Measurements from ENCODE around the gene AKR1E2. TPM values are rescaled to one million over a fixed set of nuclear protein-coding genes. Genes with fewer than 3 reads are reported as not detected.

AKR1E2 gene
- total and polyA plus RNA-seq, 2 experiments from 2014 or later = 5.2 to 16.0 TPM

- no peak overlapping the region for H3K9ac ChIP-seq
- in situ Hi-C loops (cut with MboI) = no loop called here
- 0 out of 2 replicates have a peak, but pooled peaks cover 4% of the 10 kb centered on the region for H3F3A ChIP-seq (ENCODE audit: insufficient read depth)
- DNase-seq = peak; percentile 34
- WGBS, 2 experiments (ENCODE audit: low coverage in 1 of 2, low lambda C conversion rate in 2 of 2, missing lambda C conversion rate in 2 of 2) = 42 to 44% methylated on average over 3 of the region's 3 CpGs
- no peaks in the 10 kb centered on the region for H3K36me3 ChIP-seq (ENCODE audit: low read depth)
- H3K9me2 ChIP-seq (ENCODE audit: insufficient read depth) = no peaks in the 10 kb centered on the region
- no peaks in the 10 kb centered on the region for H3K27me3 ChIP-seq (replicated peaks; ENCODE audit: insufficient read depth)
- no peaks in the 10 kb centered on the region for H3K9me3 ChIP-seq (ENCODE audit: low read depth)
- H3K4me2 ChIP-seq (ENCODE audit: unreplicated experiment) = no peak overlapping the region
- no peaks in the 10 kb centered on the region for H3K79me2 ChIP-seq (ENCODE audit: insufficient read depth)
- TF ChIP-seq EZH2phosphoT487 (IDR thresholded peaks at IDR 0.05; ENCODE audit: insufficient read depth, low read depth) (no peak), EZH2 (IDR thresholded peaks at IDR 0.05; ENCODE audit: insufficient read depth, poor library complexity, severe bottlenecking) (no peak)
- H3K4me1 ChIP-seq (ENCODE audit: insufficient read depth) = peaks cover 7% of the 10 kb centered on the region; the same call in 1 of the 2 replicates
- H3K27ac ChIP-seq = no peak overlapping the region
- peak overlapping the region; percentile 42; the same call in 1 of the 2 replicates for H2AFZ ChIP-seq
- no peak overlapping the region for H3K4me3 ChIP-seq
- H4K20me1 ChIP-seq (ENCODE audit: insufficient read depth) = no peaks in the 10 kb centered on the region
Observed at GRCh38 chr10:4790045-4790444, 36.0 kb upstream of the AKR1E2 start.

DNA sequence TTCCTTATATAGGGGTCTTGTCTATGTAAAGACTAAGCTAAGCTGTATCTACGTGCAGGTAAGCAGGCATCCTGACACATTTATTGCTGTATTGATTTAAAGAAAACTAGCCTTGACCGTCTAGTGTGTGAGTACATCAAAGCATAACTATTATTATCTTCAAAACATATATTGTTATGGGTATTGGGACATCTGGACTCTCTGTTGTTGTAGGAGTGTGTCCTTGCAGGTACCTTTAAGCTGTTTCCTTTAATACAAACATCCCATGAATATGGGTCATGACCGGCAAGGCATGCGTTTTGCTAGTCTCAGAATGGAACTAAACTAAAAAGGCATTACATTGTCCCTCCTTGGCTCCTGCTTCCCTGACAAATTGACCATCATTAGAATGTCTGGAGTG lies 35.1 kb upstream of the AKR1E2 start:
- 0 out of 2 replicates have a peak, but pooled peaks cover 4% of the 10 kb centered on the region for H3F3A ChIP-seq (ENCODE audit: insufficient read depth)
- no peak overlapping the region for H3K9ac ChIP-seq
- no peak overlapping the region for H3K27ac ChIP-seq
- no peaks in the 10 kb centered on the region for H4K20me1 ChIP-seq (ENCODE audit: insufficient read depth)
- no peak for DNase-seq
- no peaks in the 10 kb centered on the region for H3K9me3 ChIP-seq (ENCODE audit: low read depth)
- WGBS, 2 experiments (ENCODE audit: low coverage in 1 of 2, low lambda C conversion rate in 2 of 2, missing lambda C conversion rate in 2 of 2) = 93 to 94% methylated on average over 4 of the region's 4 CpGs
- in situ Hi-C loops (cut with MboI) = no loop called here
- TF ChIP-seq EZH2 (IDR thresholded peaks at IDR 0.05; ENCODE audit: insufficient read depth, poor library complexity, severe bottlenecking) (no peak), EZH2phosphoT487 (IDR thresholded peaks at IDR 0.05; ENCODE audit: insufficient read depth, low read depth) (no peak)
- H3K27me3 ChIP-seq (replicated peaks; ENCODE audit: insufficient read depth) = no peaks in the 10 kb centered on the region
- peaks cover 7% of the 10 kb centered on the region; the same call in 1 of the 2 replicates for H3K4me1 ChIP-seq (ENCODE audit: insufficient read depth)
- no peaks in the 10 kb centered on the region for H3K79me2 ChIP-seq (ENCODE audit: insufficient read depth)
- H3K36me3 ChIP-seq (ENCODE audit: low read depth) = no peaks in the 10 kb centered on the region
- H2AFZ ChIP-seq = no peak overlapping the region
- H3K9me2 ChIP-seq (ENCODE audit: insufficient read depth) = no peaks in the 10 kb centered on the region
- H3K4me2 ChIP-seq (ENCODE audit: unreplicated experiment) = no peak overlapping the region
- H3K4me3 ChIP-seq = no peak overlapping the region

DNA sequence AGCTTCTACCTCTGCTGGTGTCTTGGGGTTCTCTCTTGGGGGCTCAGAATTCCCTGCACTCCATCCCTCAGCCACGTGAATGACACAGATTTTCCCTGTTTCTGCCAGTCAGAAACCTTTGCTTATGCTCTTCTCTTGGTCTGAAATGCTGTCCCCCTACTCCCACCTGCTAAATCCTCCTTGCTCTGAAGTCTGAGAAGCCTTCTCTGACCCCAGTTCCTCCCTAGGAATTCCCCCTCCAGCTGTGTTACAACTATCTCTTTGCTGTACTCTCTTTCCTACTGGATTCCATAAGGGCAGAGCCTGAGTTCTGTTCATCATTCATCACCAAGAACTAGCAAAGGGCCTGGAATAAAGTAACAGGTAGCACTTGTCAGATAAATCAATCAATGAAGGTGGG lies 33.6 kb upstream of the AKR1E2 start:
- no peaks in the 10 kb centered on the region for H3K27me3 ChIP-seq (replicated peaks; ENCODE audit: insufficient read depth)
- no peaks in the 10 kb centered on the region for H3K36me3 ChIP-seq (ENCODE audit: low read depth)
- H3F3A ChIP-seq (ENCODE audit: insufficient read depth) = 0 out of 2 replicates have a peak, but pooled peaks cover 4% of the 10 kb centered on the region
- DNase-seq = no peak
- 45 to 56% methylated on average over 1 of the region's 1 CpG for WGBS, 2 experiments (ENCODE audit: low coverage in 1 of 2, low lambda C conversion rate in 2 of 2, missing lambda C conversion rate in 2 of 2)
- H2AFZ ChIP-seq = peak overlapping the region; percentile 49
- no peaks in the 10 kb centered on the region for H3K79me2 ChIP-seq (ENCODE audit: insufficient read depth)
- H3K4me1 ChIP-seq (ENCODE audit: insufficient read depth) = peaks cover 7% of the 10 kb centered on the region; the same call in 1 of the 2 replicates
- no peak overlapping the region for H3K4me2 ChIP-seq (ENCODE audit: unreplicated experiment)
- in situ Hi-C loops (cut with MboI) = no loop called here
- no peaks in the 10 kb centered on the region for H3K9me2 ChIP-seq (ENCODE audit: insufficient read depth)
- no peak overlapping the region for H3K4me3 ChIP-seq
- H3K27ac ChIP-seq = no peak overlapping the region
- H3K9ac ChIP-seq = no peak overlapping the region
- H3K9me3 ChIP-seq (ENCODE audit: low read depth) = no peaks in the 10 kb centered on the region
- H4K20me1 ChIP-seq (ENCODE audit: insufficient read depth) = no peaks in the 10 kb centered on the region
- TF ChIP-seq EZH2phosphoT487 (IDR thresholded peaks at IDR 0.05; ENCODE audit: insufficient read depth, low read depth) = no peak
- TF ChIP-seq EZH2 (IDR thresholded peaks at IDR 0.05; ENCODE audit: insufficient read depth, poor library complexity, severe bottlenecking) = no peak

DNA sequence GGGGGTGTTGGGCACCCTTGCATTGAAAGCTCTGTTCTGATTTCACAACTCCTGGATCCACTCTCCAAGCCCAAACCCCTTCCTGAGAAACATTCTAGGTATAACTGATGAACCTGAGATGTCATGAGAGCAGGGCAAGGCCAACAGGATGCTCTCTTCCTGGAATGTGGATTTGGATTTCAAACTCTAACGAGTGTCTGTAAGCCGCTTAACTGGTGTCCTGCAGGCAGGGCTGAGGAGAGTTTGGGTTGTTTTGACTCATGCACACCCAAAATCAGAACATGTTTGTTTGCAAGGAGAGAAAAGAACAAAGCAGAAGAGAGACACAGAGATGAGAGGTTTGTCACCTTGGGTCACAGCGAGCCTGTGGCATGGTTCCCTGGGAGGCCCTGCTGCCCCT lies 24.6 kb upstream of the AKR1E2 start:
- in situ Hi-C loops (cut with MboI) = no loop called here
- H3K9me2 ChIP-seq (ENCODE audit: insufficient read depth) = no peaks in the 10 kb centered on the region
- WGBS, 2 experiments (ENCODE audit: low coverage in 1 of 2, low lambda C conversion rate in 2 of 2, missing lambda C conversion rate in 2 of 2) = 92 to 94% methylated on average over 3 of the region's 3 CpGs
- no peaks in the 10 kb centered on the region for H3K36me3 ChIP-seq (ENCODE audit: low read depth)
- DNase-seq = no peak
- no peak overlapping the region for H3K27ac ChIP-seq
- no peak overlapping the region for H3K9ac ChIP-seq
- no peak for TF ChIP-seq EZH2 (IDR thresholded peaks at IDR 0.05; ENCODE audit: insufficient read depth, poor library complexity, severe bottlenecking)
- TF ChIP-seq EZH2phosphoT487 (IDR thresholded peaks at IDR 0.05; ENCODE audit: insufficient read depth, low read depth) = no peak
- no peaks in the 10 kb centered on the region for H3K27me3 ChIP-seq (replicated peaks; ENCODE audit: insufficient read depth)
- H4K20me1 ChIP-seq (ENCODE audit: insufficient read depth) = no peaks in the 10 kb centered on the region
- H3K9me3 ChIP-seq (ENCODE audit: low read depth) = no peaks in the 10 kb centered on the region
- peaks cover 30% of the 10 kb centered on the region for H3K4me1 ChIP-seq (ENCODE audit: insufficient read depth)
- peaks cover 33% of the 10 kb centered on the region for H3F3A ChIP-seq (ENCODE audit: insufficient read depth)
- H2AFZ ChIP-seq = no peak overlapping the region
- no peak overlapping the region for H3K4me3 ChIP-seq
- H3K4me2 ChIP-seq (ENCODE audit: unreplicated experiment) = no peak overlapping the region
- H3K79me2 ChIP-seq (ENCODE audit: insufficient read depth) = no peaks in the 10 kb centered on the region

Measured in GM23248 (cell line).